ENCODE results near the gene N4BP2L2. TPM values are rescaled to one million over a fixed set of nuclear protein-coding genes. Genes with fewer than 3 reads are reported as not detected.

N4BP2L2 gene
- total and polyA plus RNA-seq, 7 donors = 22.0 to 232 (median 160) TPM

DNA sequence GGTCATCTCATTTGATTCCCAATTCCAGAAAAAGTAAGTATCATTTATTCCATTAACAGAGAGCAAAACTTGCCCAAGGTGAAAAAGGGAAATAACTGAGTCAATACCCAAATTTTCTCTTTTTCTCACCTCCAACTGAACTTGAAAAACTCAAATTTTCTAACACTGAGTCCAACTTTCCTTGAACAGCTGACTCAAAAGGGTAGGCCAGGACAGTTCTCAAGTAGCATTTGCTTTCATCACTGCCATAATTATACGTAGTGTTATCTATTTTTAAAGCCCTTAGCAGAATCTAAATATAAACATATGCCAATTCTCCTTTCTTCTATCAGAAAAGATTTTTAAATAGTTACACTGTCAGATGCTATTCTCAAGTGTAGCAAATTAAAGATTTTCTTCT lies 3.5 kb downstream of the N4BP2L2 start:
- H3K4me3 ChIP-seq = no peak overlapping the region

GRCh38 chr13:32530841-32531253 lies 7.7 kb downstream of the N4BP2L2 start:
- peaks cover 0 to 88% (median 67%) of the 10 kb centered on the region in 4 donors for H3K4me1 ChIP-seq
- H3K36me3 ChIP-seq = peaks cover 0 to 14% (median 1%) of the 10 kb centered on the region in 4 donors
- H3K27me3 ChIP-seq = no peaks in the 10 kb centered on the region
- DNase-seq = no peak
- H3K9me3 ChIP-seq = no peaks in the 10 kb centered on the region
- TF ChIP-seq POLR2AphosphoS5 (IDR thresholded peaks at IDR 0.05) (peak in 1 of 4 donors; percentile 37), EP300 (IDR thresholded peaks at IDR 0.05) (no peak)
- WGBS, 2 donors = 28 to 30% methylated on average over 2 of the region's 2 CpGs
- H3K4me3 ChIP-seq = peak overlapping the region in 1 of 4 donors; percentile 4
- intact Hi-C loops (cut with DNase I) = no loop called here
- H3K27ac ChIP-seq = peak overlapping the region in 3 of 4 donors; percentile 10 to 44 (median 39)

More for the DNA sequence above, 3.5 kb downstream of the N4BP2L2 start:
- Histone ChIP-seq H3K36me3 (peaks cover 0 to 20% (median 1%) of the 10 kb centered on the region in 4 donors), H3K4me1 (peaks cover 0 to 74% (median 74%) of the 10 kb centered on the region in 4 donors), H3K9me3 (no peaks in the 10 kb centered on the region), H3K27me3 (no peaks in the 10 kb centered on the region), H3K27ac (no peak overlapping the region)
- no peak for DNase-seq
- 51 to 63% methylated on average over 1 of the region's 1 CpG for WGBS, 2 donors
- intact Hi-C loops (cut with DNase I) = loop anchor here (5.0 kb wide), 1 partner anchor 52 kb away; the partner anchor contains the start of gene PDS5B
- TF ChIP-seq EP300 (IDR thresholded peaks at IDR 0.05) (no peak), POLR2AphosphoS5 (IDR thresholded peaks at IDR 0.05) (no peak), CTCF (IDR thresholded peaks at IDR 0.05) (no peak), POLR2A (IDR thresholded peaks at IDR 0.05) (no peak)

GRCh38 chr13:32528358-32528757 lies 10.2 kb downstream of the N4BP2L2 start:
- Histone ChIP-seq H3K9me3 (no peaks in the 10 kb centered on the region), H3K27ac (no peak overlapping the region), H3K27me3 (no peaks in the 10 kb centered on the region), H3K36me3 (no peaks in the 10 kb centered on the region), H3K4me1 (peaks cover 0 to 63% (median 42%) of the 10 kb centered on the region in 4 donors), H3K4me3 (no peak overlapping the region)
- TF ChIP-seq CTCF (IDR thresholded peaks at IDR 0.05) = no peak
- no peak for TF ChIP-seq EP300 (IDR thresholded peaks at IDR 0.05)
- no peak for TF ChIP-seq POLR2A (IDR thresholded peaks at IDR 0.05)
- no peak for TF ChIP-seq POLR2AphosphoS5 (IDR thresholded peaks at IDR 0.05)
- no peak for DNase-seq
- intact Hi-C loops (cut with DNase I) = no loop called here
- WGBS, 2 donors = 69 to 79% methylated on average over 3 of the region's 3 CpGs

- intact Hi-C loops (cut with DNase I) = no loop called here
- Histone ChIP-seq H3K9me3 (no peaks in the 10 kb centered on the region), H3K27ac (no peak overlapping the region), H3K36me3 (peaks cover 0 to 4% (median 0%) of the 10 kb centered on the region in 4 donors), H3K27me3 (no peaks in the 10 kb centered on the region), H3K4me1 (peaks cover 0 to 51% (median 32%) of the 10 kb centered on the region in 4 donors), H3K4me3 (no peak overlapping the region)
- no peak for DNase-seq
- WGBS, 2 donors = 80 to 87% methylated on average over 3 of the region's 3 CpGs
- TF ChIP-seq POLR2AphosphoS5 (IDR thresholded peaks at IDR 0.05) (no peak), EP300 (IDR thresholded peaks at IDR 0.05) (no peak), CTCF (IDR thresholded peaks at IDR 0.05) (no peak), POLR2A (IDR thresholded peaks at IDR 0.05) (no peak)
These were observed 11.4 kb downstream of the N4BP2L2 start for GRCh38 chr13:32527151-32527550.

GRCh38 chr13:32525766-32526165 lies 12.8 kb downstream of the N4BP2L2 start:
- Histone ChIP-seq H3K36me3 (peaks cover 0 to 18% (median 2%) of the 10 kb centered on the region in 4 donors), H3K27ac (no peak overlapping the region), H3K4me1 (peaks cover 0 to 37% (median 18%) of the 10 kb centered on the region in 4 donors), H3K4me3 (no peak overlapping the region), H3K9me3 (no peaks in the 10 kb centered on the region), H3K27me3 (no peaks in the 10 kb centered on the region)
- TF ChIP-seq EP300 (IDR thresholded peaks at IDR 0.05) (no peak), CTCF (IDR thresholded peaks at IDR 0.05) (no peak), POLR2A (IDR thresholded peaks at IDR 0.05) (no peak), POLR2AphosphoS5 (IDR thresholded peaks at IDR 0.05) (no peak)
- WGBS, 2 donors = 44 to 85% methylated on average over 1 of the region's 1 CpG
- no peak for DNase-seq
- intact Hi-C loops (cut with DNase I) = no loop called here
